ENCODE measurements around the gene ANGPTL2.
"Not testable (repeated sequence)": the region's sequence is repeated elsewhere in the genome, so short reads cannot be mapped to it uniquely, and the experiment has no call there.

Gene ANGPTL2

DNA sequence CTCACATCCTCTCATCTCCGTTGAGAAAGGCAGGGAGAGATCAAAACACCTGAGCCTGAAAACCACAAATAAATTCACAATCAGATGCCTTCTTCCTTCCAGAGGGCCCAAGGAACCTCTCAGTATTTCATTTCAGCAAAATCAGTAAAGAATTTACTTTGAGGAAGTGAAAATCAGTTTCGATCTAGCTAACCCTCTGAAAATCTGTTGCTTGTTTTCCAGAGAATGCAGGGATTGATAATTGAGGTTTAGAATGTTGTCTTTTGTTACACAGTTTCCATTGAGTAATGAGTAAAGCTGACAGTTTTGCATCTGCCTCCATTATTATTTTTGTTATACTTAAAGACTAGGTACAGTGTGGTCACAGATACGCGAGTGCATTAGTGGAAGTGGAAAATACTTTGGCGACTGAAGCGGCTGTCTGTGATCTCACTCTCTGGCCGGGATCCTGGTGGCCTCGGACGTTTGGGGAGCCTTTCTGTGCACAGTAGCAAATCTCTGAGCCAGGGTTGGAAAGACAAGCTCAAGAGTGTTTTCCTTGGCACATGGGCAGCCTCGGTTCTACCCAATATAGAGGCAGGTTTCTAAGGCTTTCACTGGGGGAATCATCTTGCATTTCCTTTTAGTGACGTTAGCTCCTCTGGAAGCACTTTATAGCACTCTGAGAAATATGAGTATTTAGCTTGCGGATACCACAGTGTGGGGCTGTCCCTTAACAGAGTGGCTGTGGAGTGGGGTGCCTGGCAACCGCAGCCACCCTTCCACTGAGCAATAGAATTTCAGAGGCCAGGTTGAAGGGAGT, 32.2 kb upstream of the ANGPTL2 start:
- DNase-seq, result no peak

DNA sequence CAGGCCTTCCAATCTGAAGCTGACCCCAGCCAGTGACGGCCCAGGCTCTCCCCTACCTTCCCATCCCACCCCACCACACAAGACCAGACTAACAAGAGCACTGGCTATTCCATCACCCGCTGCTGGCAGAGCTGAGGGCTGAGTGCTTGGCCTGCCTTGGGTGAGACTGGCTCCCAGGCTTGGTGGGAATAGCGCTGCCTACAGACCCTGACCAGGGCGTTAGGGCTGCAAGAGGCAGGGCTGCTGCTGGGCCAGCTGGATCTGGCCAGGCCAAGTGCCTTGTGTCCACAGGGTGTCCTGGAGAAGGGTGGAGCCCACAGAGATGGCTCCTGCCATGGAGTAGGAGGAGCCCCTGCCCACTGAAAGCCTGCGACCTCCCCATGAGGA, 31.6 kb upstream of the ANGPTL2 start:
- no peak for DNase-seq

DNA sequence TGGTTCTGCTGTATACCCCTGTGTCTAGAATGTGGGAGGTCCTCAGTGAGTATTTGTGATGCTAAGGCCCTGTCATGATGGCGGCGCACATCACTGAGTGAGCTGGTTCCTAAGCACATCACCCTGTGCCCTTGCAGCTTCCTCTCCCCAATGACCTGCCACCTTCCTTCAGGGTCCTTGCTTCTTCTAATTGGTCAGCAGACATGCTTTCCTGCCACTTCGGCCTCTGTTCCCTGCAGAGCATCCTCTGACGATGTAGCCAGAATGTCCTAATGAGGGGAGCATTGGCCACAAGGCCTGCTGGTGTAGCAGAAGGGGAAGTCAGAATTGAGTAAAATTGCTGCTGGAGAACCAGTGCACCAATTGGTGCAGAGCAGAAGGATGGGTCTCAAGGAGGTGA, 31.1 kb upstream of the ANGPTL2 start:
- no peak for DNase-seq

DNA sequence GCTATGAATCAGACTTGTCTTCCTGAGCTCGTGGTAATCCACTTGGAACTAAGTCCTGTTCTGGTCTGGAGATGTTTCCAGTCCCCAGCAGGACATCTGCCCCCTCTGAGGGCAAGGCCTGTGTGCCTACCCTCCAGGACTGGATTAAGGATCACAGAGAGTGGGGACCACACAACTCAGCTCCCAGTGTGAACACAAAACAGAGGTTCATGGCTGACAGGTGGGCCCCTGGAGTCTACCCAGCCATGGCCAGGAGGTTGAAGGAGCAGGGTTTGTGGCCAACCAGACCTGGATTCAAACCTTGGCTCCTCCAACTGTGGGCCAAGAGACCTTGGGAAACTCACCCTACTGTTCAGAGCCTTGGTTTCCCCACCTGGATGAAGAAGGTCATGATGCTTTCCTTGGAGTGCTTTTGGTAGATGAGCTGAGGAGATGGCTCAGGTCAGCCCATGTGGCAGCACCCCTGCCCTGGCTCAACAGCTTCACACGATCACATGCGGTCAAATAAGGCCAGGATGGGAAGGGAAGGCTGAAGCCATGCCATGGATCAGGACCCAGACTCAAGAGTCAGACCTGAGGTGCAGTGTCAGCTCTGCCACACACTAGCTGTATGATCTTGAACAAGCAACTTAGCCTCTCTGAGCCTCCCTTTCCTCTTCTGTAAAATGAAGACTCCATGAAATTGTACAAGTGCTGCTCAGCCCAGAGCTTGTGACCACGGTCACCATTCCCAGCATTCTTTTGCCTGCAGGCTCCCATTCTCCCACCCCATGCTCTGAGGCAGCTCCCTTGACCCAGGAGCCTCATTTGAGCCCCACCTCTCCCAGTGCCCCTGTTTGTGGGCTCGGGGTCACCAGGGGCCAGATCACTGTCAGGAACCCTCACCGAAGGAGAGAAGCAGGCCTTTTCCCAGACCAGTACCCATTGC, 27.3 kb upstream of the ANGPTL2 start:
- DNase-seq, result no peak

DNA sequence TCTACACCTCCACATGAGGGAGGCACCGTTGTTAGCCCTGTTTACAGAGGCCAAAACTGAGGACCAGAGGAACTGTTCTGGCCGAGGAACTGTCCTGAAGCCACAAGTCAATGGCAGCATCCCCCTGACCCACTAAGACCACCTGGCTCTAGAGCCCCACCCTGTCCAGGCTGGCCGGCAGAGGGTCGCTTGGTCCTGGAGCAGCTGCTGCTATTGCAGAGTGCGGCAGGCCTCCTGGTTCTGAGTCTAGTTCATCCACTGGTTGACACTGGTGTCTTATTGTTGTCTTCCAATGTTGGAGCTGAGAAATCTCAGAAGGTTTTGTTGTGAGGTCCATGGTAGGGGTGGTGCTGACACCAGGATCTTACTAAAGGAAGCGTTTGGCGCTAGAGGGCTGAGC, 26.6 kb upstream of the ANGPTL2 start:
- DNase-seq, result no peak

DNA sequence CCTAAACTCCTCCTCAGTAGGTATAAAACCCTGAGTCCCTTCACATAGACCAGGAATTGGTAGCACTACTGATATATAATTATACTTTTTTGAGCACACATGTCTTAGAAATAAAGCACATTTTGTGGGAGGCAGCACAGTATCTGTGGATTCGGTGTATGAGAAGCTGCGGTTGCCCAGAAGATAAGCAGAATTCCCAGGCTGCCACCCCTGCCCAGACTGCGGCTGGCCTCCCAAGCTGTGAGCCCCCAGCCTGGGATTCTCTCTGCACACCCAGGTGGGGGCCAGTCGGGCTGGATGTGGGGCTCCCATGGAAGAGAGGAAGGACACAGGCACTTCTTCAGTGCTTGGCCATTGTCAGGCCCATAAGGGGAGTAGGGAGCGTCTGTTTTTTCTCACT, 25.6 kb upstream of the ANGPTL2 start:
- no peak for DNase-seq

DNA sequence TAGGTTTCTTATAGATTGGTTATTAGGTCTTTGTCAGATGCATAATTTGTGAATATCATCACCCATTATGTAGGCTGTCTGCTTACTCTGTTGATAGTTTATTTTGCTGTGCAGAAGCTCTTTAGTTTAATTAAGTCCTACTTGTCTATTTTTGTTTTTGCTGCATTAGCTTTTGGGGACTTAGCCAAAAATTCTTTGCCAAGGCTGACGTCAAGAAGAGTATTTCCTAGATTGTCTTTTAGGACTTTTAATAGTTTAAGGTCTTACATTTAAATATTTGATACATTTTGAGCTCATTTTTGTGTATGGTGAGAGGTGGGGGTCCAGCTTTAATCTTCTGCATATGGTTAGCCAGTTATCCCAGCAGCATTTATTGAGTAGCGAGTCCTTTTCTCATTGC, 24.8 kb upstream of the ANGPTL2 start:
- DNase-seq, result no peak

DNA sequence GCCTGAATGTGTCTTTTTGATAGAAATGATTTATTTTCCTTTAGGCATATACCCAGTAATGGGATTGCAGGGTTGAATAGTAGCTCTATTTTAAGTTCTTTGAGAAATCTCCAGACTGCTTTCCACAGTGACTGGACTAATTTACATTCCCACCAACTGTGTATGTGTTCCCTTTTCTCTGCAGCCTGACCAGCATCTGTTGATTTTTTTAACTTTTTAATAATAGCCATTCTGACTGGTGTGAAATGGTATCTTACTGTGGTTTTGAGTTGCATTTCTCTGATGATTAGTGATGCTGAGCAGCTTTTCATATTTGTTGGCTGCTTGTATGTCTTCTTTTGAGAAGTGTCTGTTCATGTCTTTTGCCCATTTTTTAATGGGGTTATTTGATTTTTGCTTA, 24.4 kb upstream of the ANGPTL2 start:
- DNase-seq, result not testable (repeated sequence)

DNA sequence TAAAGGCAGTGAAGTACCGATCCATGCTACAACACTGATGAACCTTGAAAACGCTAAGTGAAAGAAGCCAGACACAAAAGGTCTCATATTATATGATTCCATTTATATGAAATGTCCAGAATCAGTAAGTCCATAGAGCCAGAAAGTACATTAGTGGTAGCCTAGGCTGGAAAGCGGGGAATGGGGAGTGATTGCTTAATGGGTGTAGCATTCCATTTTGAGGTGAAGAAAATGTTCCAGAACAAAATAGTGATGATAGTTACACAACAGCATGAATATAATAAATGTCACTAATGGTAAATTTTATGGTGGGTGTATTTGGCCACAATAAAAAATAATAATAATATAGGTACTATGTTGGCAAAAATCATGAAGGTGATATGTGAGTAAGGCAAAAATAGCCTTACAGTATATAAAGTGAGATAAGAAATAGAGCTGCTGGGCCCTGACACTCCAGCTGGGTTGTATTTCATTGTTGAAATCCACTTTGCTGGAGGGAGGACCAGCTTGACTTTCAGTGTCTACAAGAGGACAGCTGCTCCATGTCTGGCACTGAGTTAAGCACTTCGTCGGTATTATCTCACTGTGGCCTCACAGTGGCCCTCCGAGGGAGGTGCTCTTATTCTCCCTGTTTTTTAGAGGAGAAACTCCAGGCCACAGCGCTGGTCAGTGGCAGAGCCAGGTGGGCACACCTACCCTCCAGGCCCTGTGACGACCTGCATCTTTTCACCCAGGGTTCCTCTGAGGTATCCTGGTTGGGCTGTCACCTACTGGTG, 22.4 kb upstream of the ANGPTL2 start:
- no peak for DNase-seq

DNA sequence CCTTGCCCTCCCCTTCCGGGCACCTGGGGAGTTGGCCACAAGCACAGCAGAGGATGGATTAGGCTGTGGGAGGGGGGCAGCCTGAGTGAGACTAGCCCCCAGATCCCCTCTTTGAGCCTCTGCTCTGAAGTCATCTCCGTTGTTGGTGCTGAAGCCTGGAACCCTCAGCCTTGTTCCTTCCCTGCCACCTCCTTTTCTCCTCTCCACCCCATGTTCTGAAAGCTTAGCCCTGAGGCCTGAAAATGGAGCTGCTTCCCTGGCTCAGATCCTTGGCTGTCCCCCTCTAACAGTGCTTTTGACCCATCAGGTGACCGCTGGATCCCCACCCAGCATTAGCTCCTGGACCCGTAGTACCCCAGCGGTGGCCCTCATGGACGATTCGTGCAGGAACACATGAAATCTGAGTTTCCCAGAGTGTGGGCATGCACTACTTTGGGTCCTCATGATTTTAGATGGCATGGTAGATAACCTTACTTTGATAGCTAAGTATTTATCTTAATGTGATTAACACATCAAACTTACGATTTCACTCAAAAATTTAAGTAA, 21.6 kb upstream of the ANGPTL2 start:
- no peak for DNase-seq

DNA sequence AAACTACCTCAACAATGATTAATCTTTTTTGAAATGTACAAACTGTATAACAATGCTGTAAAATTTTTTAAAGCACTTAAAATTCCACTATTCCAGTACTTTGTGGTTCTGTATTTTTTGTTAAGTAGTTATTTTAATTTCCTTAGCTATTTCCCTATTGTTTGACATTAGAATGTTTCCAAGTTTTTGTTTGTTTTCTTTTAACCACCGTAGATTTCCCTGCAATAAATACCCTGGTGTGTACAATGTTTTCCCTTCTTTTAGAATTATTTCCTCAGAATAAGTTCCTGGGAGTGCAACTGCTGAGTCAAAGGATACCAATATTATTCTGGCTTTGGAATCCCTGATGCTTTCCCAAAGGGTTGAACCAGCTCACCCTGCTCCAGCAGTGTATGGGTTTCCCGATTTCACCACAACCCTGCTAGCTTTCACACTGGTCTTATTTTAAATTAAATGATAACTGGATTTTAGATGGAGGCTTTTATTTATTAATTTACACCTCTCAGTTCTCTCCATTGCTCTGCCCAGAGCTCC, 20.6 kb upstream of the ANGPTL2 start:
- no peak for DNase-seq

DNA sequence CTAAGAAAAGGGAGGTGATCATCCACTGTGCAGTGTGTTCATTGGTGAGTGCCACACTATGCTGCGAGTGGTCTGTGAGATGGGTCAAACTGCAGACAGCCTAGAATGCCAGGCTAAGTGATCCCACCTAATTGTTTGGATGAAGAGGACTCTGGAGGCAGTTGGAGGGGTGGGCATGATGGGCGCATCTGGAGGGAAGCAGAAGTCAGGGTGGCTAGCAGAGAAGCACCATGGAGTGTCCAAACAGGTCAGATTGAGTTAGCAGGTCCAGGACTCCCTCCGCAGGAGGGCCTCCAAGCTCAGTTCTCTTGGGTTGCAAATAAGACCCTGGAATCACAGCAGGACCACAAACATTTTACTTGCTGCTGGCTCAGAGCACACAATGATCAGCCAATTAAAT, 19.9 kb upstream of the ANGPTL2 start:
- no peak for DNase-seq

DNA sequence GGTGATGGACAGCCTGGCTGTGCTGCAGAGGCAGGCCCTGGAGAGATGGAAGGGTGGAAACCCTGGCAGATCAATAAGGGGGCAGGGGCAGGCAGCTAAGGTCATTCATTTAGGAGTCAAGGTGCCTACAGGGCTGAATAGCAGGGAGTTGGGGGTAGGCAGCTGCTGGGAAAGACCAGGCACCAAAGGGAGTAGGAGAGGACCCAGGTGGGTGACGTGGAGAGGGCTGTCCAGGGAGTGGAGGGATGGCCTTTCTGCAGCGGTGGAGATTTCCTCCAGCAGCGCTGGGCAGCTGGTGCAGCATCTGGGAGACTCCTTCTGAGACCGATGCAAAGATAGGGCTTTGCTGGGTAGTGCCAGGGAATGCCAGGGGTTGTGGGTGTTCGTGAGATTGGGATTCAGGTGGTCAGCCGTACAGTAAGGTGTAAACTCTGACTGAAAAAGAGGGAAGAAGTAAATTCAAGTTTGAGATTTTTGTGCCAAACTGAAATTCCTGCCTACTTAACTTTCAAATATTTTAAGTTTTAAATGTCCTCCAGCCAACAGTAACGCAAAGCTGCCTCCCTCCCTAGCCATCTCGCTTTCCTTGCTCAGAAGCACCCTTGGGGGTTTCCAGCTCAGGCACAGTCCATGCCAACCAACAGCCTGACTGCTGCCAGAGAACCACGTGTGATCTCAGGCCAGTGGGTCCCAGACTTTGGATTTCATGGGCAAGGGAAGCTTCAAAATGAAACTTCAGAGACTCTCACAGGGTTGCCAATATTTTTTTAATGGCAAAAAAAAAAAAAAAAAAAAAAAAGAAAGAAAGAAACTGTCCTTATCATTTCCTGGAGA, 18.6 kb upstream of the ANGPTL2 start:
- no peak for DNase-seq

DNA sequence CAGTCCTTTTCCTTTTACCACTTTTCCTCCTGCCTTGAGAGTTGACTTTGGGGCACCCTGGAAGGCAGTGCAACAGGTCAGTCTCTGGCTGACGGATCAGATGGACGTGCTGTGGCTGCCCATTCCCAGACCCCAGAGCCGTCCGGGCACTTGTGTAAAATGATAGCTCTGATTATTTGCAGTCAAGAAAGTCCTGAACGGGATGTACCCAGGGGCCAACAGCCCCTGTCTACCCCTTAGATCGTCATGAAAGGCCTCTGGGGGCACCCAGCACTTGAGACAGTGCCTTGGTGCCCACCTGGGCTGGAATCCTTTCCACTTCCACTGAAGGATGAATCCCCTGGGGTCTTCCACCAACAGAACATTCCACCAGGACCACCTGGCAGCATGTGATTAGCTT, 17.7 kb upstream of the ANGPTL2 start:
- no peak for DNase-seq

DNA sequence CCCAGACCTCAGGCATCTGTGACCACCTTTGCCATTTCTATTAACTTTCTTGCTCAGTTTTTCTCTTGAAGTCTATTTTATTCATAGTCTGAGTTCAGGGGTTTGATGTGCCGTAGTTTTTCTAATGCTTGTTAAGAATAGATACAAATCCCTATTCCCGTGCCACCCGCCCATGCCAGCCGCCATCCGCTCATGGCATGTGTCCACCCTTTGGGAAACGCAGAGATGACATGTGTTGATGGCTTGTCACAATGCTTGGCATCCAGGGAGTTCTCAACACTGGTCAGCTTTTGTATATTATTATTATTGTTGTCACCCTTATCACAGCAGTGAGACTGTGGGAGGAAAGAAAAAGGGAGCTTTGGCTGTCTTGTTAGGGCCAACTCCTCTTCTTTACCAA, 17.3 kb upstream of the ANGPTL2 start:
- DNase-seq, result no peak

DNA sequence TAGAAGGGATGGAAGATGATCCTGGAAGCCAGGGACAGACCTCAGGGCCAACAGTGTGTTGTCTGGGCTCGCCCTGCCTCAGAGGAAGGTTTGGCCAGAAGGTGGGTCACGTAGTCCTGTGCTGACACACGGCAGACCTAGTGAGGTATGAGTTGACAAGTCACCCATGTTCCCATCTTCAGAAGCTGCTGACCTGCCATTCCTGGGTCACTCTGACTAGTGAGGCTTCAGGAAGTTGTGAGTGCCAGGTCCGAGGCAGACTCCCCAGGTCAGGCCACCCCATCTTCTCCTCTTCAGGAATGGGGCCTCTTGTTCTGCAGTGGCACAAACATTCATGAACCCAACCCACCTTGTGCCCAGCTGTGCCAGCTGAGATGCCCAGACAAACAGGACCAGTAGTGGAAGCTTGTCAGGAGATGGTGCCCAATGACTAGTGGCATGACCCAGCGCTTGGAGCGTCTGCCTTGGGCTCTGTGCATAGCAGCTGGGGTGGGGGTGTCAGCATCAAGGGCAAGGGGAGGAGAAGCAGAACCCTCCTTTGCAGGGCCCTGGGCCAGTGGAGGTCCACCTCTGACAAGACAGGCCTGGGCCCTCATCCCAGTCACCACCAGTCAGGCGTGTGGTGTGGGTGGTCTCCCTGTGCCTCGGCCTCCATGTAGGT, 16.8 kb upstream of the ANGPTL2 start:
- no peak for DNase-seq

DNA sequence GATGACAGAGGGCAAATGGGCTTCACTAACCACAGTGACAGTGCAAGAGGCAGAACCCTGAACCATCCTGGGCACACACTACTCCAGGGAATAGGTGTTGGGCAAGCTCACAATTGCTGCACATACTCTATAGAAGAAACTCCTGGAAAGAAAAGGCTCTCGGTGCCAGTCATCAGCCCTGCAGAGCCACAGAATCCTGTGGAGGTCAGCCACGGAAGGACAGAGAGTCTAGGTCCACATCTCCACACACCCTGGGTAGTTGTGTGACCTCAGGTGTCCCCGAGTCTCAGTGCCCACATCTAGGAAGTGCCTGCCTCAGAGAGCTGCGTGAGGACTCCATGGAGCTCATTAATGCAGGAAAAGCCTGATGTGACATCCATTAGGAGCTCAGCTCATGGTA, 16.0 kb upstream of the ANGPTL2 start:
- DNase-seq, result no peak

DNA sequence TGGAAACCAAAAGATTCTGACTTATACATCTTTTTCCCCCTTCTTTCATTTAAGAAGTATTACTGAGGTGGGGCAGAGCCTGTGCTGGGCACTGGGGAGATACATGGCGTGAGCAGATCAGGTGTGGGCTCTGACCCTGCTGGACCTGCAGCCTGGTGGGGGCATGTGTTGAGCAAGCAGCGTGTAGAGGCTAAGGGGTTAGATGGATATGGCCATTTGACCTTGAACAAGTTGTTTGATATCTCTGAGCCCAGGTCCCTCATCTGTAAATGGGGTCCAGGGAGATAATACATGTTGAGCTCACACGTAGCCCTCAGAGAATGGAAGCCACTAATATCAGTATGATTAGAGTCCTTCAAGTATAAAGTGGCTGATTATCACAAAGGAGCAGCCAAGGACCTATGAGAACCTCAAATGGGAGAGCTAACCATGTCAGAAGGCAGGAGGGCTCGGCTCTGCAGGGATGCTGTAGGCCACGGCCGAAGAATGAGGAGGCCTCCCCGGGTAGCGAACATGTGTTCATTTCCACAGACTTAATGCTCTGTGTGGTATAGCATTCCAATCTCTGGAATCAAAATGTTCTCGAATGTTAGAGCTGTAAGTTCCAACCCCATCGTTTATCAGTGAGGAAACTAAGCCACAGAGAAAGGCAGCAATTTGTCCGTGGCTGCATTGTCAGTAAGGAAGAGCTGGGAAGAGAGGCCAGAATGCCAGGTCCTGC, 15.4 kb upstream of the ANGPTL2 start:
- DNase-seq, result no peak

DNA sequence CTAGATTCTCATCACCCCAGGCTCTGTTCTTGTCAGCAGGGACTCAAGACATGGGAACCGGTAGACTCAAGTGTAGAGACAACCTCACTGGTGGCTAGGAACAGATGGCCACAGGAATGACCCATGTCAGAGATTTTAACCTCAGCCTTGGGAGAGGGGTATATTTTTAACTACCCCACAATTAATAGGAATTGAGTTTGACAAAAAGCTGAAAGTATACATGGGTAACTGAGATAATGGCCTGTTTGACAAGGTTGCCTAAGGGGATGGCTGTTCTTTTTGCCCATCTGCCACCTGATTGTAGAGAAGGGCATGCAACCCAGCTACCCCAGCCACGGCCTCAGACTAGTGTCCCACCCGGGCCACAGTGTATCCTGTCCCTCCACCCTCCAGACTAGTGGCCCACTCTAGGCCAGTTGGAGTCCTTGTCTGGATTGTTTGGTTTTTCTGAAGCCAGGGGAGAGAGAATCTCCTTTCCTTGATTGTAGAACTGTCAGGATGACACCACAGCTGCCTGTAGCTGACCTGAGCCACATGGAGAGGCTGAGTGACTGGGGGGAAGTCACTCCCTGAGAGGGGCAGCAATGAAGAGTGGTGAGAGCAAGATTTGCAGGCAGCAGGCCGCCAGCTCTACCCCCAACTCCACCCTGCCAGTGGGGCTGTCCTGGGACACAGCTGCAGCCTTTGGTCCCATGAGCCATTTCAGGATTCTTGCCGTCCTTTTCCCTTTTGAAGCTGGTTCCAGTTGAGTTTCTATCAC, 14.6 kb upstream of the ANGPTL2 start:
- no peak for DNase-seq

All from effector CD8-positive, alpha-beta T cell (primary cell).